KMS-11 (cell line): Measurements from ENCODE around the gene FNDC8.
"Not testable (repeated sequence)": the region's sequence is repeated elsewhere in the genome, so short reads cannot be mapped to it uniquely, and the experiment has no call there.

Source experiments
- H2AFZ ChIP-seq: fragments of 200-600 bp; sonication (generic); 2 replicates; pipeline ENCODE4 v1.6.1; 2016; ENCODE audit warnings: antibody characterized with exemption, mixed run types, low read depth
- H3K27ac ChIP-seq: fragments of 200-600 bp; sonication (generic); 2 replicates; pipeline ENCODE4 v1.6.1; 2016; ENCODE audit warnings: mild to moderate bottlenecking, mixed run types
- H3K27me3 ChIP-seq: fragments of 200-600 bp; sonication (generic); 2 replicates; pipeline ENCODE4 v1.6.1; 2017; ENCODE audit warnings: mild to moderate bottlenecking, low read depth, mixed run types, moderate library complexity; ENCODE audit not compliant: insufficient read depth
- H3K36me3 ChIP-seq: fragments of 200-600 bp; sonication (generic); 2 replicates; pipeline ENCODE4 v1.6.1; 2017; ENCODE audit warnings: mild to moderate bottlenecking, mixed run types; ENCODE audit not compliant: insufficient read depth
- H3K4me1 ChIP-seq: fragments of 200-600 bp; sonication (generic); 2 replicates; pipeline ENCODE4 v1.6.1; 2016; ENCODE audit warnings: mild to moderate bottlenecking, low read depth, mixed run types; ENCODE audit not compliant: poor library complexity, severe bottlenecking
- H3K4me2 ChIP-seq: fragments of 200-600 bp; sonication (generic); 2 replicates; pipeline ENCODE4 v1.7.0; 2016; ENCODE audit warnings: mild to moderate bottlenecking, mixed run types
- H3K4me3 ChIP-seq: fragments of 200-600 bp; sonication (generic); IDR thresholded peaks from 2 replicates; pipeline ENCODE4 v1.6.1; 2017; ENCODE audit warnings: low read depth, low read length, mixed read lengths; ENCODE audit not compliant: insufficient read depth
- H3K79me2 ChIP-seq: fragments of 200-600 bp; sonication (generic); 2 replicates; pipeline ENCODE4 v1.6.1; 2016; ENCODE audit warnings: low read depth, mixed run types; ENCODE audit not compliant: insufficient read depth
- H3K9ac ChIP-seq: fragments of 200-600 bp; sonication (generic); 2 replicates; pipeline ENCODE4 v1.6.1; 2016; ENCODE audit warnings: mild to moderate bottlenecking, mixed run types
- H4K20me1 ChIP-seq: fragments of 200-600 bp; sonication (generic); 2 replicates; pipeline ENCODE4 v1.6.1; 2016; ENCODE audit warnings: mild to moderate bottlenecking, mixed run types; ENCODE audit not compliant: insufficient read depth
- CTCF ChIP-seq: fragments of 200-600 bp; sonication (generic); conservative IDR thresholded peaks from 2 replicates; pipeline ENCODE4 v1.6.1; 2017; ENCODE audit warnings: low read depth, mild to moderate bottlenecking, antibody characterized with exemption, low read length, moderate library complexity, mixed read lengths

FNDC8 gene

GRCh38 chr17:35149941-35150340 is 28.5 kb downstream of the FNDC8 start:
- Histone ChIP-seq H3K27ac (no peak overlapping the region), H3K79me2 (no peaks in the 10 kb centered on the region), H3K36me3 (no peaks in the 10 kb centered on the region), H3K4me3 (no peak overlapping the region), H3K27me3 (no peaks in the 10 kb centered on the region), H3K4me2 (no peak overlapping the region), H4K20me1 (no peaks in the 10 kb centered on the region), H3K4me1 (no peaks in the 10 kb centered on the region), H3K9ac (no peak overlapping the region), H2AFZ (no peak overlapping the region)
- TF ChIP-seq CTCF = no peak

- H2AFZ ChIP-seq = not testable (repeated sequence)
These were observed 29.7 kb downstream of the FNDC8 start for GRCh38 chr17:35151080-35151479.

GRCh38 chr17:35152421-35153140 is 31.2 kb downstream of the FNDC8 start:
- H3K27ac ChIP-seq = no peak overlapping the region

More at GRCh38 chr17:35151080-35151479, 29.7 kb downstream of the FNDC8 start:
- not testable (repeated sequence) for H3K4me1 ChIP-seq, H3K4me3 ChIP-seq, H3K79me2 ChIP-seq, H3K9ac ChIP-seq, H3K27ac ChIP-seq, H4K20me1 ChIP-seq, H3K36me3 ChIP-seq, H3K27me3 ChIP-seq, H3K4me2 ChIP-seq

GRCh38 chr17:35154196-35155165 is 33.1 kb downstream of the FNDC8 start:
- Histone ChIP-seq H3K4me3 (no peak overlapping the region), H3K36me3 (no peaks in the 10 kb centered on the region), H3K9ac (no peak overlapping the region), H3K27ac (no peak overlapping the region), H3K4me1 (no peaks in the 10 kb centered on the region), H3K79me2 (no peaks in the 10 kb centered on the region), H2AFZ (no peak overlapping the region), H4K20me1 (no peaks in the 10 kb centered on the region), H3K4me2 (no peak overlapping the region), H3K27me3 (no peaks in the 10 kb centered on the region)
- no peak for TF ChIP-seq CTCF

More at GRCh38 chr17:35152421-35153140, 31.2 kb downstream of the FNDC8 start:
- Histone ChIP-seq H3K4me1 (no peaks in the 10 kb centered on the region), H2AFZ (no peak overlapping the region), H3K4me2 (no peak overlapping the region), H3K27me3 (no peaks in the 10 kb centered on the region), H4K20me1 (no peaks in the 10 kb centered on the region), H3K36me3 (no peaks in the 10 kb centered on the region), H3K9ac (no peak overlapping the region), H3K79me2 (no peaks in the 10 kb centered on the region), H3K4me3 (no peak overlapping the region)
- no peak for TF ChIP-seq CTCF
